ENCODE measurements around the gene COL13A1. TPM values are rescaled to one million over a fixed set of nuclear protein-coding genes. Genes with fewer than 3 reads are reported as not detected.

COL13A1 gene
- polyA plus RNA-seq, 1 of the 3 experiments (the other 2 are of a cell fraction) = 26.7 TPM

DNA sequence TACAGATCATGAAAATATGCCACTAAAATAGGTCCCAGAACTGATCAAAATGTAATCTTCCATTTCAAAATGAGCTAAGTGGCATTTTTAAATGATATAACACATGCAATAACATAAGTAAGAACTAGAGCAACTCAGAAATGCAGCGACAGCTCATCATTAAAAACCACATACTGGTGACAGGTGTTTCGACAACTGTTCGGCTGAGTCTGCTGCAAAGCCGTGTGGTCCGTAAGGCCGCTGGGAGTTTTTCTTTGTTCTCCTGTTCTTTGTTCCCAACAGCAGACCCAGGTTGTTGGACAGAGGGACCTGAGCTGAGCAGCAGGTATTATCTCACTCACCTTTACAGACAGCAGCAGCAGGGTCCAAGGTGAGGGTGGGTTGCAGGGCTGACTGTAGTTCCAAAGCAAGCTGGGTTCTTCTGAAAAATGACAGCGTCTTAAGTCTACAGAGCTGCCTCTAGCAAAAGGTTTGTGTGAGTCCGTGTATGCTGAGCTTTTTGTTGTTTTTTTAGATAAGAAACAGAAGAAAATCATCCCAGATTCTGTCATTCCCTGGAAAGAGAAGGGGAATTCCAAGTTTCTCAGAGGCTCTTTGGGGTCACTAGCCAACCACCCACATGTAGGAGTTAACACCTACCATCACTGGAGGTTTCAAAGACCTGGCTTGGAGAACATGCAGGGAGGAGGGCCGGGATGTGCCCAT, 205.6 kb downstream of the COL13A1 start (continued):
- TF ChIP-seq, protein P1, sequence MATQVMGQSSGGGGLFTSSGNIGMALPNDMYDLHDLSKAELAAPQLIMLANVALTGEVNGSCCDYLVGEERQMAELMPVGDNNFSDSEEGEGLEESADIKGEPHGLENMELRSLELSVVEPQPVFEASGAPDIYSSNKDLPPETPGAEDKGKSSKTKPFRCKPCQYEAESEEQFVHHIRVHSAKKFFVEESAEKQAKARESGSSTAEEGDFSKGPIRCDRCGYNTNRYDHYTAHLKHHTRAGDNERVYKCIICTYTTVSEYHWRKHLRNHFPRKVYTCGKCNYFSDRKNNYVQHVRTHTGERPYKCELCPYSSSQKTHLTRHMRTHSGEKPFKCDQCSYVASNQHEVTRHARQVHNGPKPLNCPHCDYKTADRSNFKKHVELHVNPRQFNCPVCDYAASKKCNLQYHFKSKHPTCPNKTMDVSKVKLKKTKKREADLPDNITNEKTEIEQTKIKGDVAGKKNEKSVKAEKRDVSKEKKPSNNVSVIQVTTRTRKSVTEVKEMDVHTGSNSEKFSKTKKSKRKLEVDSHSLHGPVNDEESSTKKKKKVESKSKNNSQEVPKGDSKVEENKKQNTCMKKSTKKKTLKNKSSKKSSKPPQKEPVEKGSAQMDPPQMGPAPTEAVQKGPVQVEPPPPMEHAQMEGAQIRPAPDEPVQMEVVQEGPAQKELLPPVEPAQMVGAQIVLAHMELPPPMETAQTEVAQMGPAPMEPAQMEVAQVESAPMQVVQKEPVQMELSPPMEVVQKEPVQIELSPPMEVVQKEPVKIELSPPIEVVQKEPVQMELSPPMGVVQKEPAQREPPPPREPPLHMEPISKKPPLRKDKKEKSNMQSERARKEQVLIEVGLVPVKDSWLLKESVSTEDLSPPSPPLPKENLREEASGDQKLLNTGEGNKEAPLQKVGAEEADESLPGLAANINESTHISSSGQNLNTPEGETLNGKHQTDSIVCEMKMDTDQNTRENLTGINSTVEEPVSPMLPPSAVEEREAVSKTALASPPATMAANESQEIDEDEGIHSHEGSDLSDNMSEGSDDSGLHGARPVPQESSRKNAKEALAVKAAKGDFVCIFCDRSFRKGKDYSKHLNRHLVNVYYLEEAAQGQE (IDR thresholded peaks at IDR 0.05; ENCODE audit: low read depth, low read length) = no peak

Other genes starting within 250 kb of the COL13A1 start
- not detected in 2 replicates for gene NEUROG3, start 228.5 kb upstream of the COL13A1 start, polyA plus RNA-seq (2012; rRNA removed)
- 16.0 and 19.2 TPM in 2 replicates for gene FAM241B, start 171.7 kb upstream of the COL13A1 start, polyA plus RNA-seq (2012; rRNA removed)

Data from SK-N-SH (cell line).